T-helper 1 cell (primary cell): ENCODE data around the gene ABO.
"Not testable (repeated sequence)": the region's sequence is repeated elsewhere in the genome, so short reads cannot be mapped to it uniquely, and the experiment has no call there.

ENCODE experiments used
- DNase-seq, 5 donors: peaks; one replicate each; pipeline ENCODE4 v3.0.0-alpha.2; 2012 to 2020

Gene ABO

DNA sequence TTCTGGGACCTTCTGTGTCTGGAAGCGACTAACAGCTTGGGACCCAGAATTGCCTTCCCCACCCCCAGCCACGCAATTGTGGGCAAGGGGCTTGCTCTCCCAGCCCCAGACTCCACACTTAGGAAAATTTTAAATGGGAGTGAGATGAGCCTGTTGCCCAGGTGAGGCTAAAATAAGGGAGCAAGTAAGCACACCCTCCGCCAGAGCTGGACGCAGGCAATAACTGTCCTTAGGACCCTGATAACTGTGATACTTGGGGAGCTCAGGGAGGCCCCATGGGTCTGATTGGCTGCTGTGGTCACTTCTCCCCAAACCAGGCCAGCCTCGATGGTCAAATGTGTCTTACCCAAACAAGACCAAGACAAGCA lies 13.3 kb downstream of the ABO start:
- no peak for DNase-seq

DNA sequence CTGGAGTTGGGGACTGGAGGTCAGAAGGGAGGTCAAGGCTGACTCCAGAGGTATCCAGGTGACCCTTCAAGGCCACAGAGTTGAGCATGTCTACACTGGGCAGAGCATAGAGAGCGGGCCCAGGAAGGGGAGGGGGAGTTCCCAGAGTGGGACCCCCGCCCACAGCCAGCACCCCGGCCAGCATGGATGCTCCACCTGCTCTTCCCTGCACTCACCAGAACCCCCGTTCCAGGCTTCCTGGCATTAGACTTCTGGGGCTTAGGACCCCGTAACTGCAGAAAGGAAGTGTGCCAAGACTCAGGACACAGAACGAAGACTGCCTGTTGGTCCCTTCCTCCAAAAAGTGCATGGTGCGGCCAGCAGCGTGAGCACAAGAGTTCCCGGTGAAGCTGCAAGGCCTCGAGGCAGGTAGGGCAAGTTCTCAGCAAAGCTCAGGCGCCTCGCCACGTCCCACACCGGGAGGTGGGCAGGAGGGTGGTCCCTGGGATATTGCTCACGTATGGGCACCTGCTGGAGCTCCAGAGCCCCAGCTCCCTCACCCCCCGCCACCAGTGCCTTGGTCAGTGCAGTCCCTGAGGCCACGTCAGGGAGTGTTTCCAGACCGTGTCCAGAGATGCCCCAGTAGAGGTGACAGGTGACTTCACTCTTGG lies 13.8 kb downstream of the ABO start:
- no peak for DNase-seq

DNA sequence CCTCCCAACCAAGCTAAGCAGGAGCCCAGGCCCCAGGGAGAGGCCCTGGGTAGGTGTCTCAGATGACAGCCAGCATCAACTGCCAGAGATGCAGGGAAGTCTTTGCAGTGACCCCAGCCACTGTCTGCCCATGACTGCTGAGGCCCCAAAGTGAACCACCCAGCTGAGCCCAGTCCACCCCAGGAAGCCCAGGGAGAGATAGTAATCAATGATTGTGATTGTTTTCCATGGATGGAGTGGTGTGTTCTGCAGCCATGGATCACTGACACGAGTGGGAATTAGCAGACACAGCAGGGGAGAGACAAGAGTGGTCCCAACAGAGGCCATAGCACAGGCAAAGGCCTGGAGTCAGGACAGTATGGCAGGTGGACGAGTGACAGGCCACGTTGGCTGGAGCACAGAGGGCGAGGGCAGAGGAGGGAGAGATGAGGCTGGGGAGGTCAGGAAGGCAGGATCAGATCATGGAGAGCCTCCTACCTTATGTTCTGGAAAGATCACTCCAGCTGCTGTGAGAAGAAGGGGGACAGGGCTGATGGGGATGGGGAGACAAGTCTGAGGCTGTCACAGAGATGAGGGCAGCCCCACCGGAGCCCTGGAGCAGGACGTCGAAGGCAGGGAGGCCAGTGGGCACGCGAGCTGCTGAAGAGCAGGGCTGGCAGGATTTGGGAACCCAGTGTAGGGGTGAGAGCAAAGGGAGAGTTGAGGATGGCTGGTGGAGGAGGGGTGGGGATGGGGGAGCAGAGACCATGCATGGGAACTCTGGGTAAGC lies 14.5 kb downstream of the ABO start:
- DNase-seq = no peak

DNA sequence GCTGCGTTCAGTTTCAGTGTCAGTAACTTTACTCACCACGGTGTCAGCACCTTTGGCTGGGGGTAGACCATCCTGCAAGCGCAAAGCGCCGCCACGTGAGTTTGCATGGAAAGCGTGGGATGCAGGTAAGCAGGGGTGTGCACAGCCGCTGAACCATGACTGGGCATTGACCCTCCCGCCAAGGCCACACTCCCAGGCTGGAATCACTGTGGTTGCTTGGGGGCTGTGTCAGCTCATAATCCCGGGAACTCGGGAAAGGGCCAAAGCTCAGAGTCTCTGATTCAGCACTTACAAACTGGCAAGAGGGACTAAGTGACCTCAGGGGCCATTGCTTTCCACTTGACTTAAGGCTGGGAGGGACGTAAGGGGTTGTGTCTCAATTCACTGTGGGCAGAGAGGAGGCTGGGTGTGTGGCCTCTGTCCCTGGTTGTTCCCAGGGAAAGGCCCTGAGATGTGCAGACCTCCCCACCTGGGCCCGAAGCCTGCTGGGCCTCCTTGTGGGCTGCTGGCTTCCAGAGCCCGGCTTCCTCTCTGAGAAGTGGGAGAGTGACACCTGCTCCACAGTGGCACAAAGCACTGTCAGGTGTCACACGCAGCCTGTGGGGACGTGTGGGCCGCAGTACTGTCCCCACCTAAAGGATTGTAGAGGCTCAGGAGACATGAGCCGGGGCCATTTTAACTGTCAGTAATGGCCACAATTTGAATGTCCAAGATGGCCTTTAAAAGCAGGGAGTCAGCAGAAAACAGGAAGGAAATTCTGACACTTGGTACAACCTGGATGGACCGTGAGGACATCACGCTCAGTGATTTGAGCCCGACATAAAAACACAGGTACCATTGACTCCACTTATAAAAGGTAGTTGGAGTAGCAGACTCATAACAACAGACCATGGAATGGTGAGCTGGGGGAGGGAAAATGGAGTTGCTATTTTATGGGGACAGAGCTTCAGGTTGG lies 16.7 kb downstream of the ABO start:
- DNase-seq = no peak

DNA sequence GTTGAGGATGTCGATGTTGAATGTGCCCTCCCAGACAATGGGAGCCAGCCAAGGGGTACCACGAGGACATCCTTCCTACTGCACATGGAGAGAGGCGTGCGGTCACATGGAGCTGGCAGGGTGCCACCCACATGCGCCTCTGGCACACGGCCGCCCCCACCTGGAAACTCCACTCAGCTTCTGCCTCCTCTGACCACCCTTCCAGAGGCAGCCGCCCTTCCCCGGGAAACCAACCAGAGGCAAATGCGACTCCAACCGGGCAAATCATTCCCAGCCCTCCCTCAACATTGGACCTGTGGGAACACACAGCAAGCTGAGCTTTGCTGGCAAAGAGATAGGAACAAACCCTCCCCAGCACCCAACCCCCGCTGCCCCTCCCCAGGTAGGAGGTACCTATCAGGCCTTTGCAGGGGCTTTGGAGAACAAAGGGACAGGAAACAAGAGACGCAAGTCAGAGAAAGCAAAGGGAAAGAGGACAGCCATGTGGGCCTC lies 17.5 kb downstream of the ABO start:
- DNase-seq = no peak

DNA sequence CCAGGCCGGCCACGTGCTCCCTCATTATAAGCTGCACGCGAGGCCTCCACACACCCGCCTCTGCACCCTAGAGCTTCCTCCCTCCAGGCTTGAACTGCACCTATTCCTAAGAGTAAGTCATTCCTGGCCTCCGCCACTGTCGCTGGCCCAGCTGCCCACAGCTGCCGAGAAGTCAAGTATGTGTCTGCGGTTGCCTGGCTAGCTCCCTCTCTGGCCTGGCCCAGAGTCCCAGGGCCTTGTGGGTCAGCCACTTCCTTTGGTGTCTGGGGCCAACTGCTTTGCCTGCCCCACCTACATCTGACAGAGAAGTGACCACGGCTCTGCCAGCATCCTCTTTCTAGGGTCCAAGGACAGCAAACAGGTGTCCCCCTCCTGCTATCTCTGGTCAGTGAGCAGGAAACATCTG lies 18.3 kb downstream of the ABO start:
- no peak for DNase-seq

DNA sequence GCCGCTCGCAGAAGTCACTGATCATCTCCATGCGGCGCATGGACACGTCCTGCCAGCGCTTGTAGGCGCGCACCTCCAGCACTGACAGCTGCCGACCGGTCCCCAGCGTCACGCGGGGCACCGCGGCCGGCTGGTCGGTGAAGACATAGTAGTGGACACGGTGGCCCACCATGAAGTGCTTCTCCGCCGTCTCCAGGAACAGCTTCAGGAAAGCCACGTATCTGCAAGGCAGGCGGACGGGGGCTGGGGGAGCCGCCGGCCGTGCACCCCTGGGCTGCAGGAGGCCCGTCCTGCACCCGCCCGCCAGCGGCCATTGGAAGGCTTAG lies 18.9 kb downstream of the ABO start:
- no peak for DNase-seq

DNA sequence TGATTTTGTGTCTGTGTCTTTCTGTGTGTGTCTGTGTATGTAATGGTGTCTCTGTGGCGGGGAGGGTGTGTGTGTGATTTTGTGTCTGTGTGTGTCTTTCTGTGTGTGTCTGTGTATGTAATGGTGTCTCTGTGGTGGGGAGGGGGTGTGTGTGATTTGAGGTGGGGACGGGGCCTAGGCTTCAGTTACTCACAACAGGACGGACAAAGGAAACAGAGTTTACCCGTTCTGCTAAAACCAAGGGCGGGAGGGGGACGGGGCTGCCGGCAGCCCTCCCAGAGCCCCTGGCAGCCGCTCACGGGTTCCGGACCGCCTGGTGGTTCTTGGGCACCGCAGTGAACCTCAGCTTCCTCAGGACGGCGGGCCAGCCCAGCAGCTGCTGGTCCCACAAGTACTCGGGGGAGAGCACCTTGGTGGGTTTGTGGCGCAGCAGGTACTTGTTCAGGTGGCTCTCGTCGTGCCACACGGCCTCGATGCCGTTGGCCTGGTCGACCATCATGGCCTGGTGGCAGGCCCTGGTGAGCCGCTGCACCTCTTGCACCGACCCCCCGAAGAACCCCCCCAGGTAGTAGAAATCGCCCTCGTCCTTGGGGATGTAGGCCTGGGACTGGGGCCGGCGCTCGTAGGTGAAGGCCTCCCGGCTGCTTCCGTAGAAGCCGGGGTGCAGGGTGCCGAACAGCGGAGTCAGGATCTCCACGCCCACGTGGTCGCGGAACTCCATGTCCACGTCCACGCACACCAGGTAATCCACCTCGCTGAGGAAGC lies 19.4 kb downstream of the ABO start:
- no peak for DNase-seq

DNA sequence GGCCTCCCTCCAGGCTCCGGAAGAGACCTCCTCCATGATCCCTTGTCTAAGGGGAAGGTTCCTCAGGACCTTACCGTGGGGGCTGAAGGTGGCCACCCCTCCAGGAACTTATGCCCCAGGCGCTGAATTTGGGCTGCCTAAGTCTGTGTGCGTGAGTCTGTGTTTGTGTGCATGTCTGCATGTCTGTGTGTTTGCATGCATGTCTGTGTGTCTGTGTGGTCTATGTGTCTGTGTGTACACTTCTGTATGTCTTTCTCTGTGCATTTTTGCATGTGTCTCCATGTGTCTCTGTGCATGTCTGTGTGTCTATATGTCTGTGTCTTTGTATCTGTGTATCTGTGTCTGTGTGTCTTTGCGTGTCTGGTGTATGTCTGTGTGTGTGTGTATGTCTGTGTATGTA lies 20.5 kb downstream of the ABO start:
- no peak for DNase-seq

DNA sequence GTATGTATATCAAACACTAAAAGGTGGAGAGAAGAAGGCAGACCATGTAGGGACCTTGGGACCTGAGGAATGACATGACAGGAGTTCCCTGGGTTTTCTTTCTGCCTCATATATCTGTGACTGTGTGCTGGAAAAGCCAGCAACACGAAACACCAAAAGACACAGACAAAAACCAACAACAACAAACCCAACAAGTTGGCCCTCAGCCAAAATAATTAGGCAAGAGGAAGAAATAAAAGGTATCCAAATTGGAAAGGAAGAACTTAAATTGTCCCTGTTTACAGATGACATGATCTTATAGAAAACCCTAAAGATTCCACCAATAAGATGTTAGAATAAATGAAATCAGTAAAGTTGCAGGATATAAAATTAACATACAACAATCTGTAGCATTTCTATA lies 21.7 kb downstream of the ABO start:
- DNase-seq = no peak

DNA sequence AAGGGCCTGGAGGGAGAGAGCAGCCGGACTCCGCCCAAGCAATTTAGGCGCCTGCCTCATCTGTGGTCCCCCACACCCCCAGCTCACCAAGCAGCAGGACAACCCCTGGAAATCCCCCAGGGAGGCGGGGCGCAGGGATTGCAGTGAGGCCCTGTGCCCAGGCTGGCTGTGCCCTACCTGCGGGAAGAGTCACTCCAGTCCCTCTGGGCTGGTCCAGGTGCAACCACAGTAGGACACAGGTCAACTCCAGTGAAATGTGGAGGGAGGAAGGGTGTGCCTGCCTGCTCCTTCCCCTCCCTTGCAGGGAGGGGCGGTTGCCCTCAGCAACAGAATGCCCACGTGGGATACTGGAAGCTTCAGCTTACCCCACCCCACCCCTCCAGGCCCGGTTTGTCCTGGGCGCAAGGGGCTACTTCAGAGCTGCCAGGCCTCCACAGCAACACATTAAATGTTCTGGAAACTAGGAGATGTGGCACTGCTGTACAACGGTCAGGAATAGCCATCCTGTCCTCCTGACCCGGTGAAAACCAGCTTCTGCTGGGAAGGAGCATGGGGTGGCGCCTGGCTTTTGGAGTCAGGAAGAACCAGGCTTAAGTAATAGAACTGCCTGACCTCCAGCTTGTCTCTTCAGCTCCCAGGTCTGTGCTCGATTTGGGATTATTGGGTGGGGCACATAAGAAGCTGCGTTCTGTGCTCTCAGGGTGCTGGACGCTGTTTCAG lies 22.5 kb downstream of the ABO start:
- DNase-seq = no peak

DNA sequence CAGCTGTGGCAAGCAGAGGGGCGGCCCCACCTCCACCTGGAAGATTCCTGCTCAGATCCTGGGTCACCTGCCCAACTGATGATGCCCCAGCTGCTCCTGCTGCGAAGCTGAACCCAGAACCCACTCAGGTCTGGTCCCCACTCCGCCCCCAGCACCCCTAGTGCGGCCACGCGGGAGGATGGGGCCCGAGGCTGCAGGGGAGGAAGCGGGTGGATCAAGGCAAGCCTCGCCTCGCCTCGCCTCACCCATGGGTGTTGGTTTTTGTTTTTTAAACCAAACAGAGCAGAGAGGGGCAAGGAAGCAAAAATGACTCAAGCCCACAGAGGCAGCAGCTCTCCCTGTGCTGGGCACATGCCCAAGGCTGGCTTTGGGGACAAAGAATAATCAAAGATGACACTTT lies 23.2 kb downstream of the ABO start:
- no peak for DNase-seq

DNA sequence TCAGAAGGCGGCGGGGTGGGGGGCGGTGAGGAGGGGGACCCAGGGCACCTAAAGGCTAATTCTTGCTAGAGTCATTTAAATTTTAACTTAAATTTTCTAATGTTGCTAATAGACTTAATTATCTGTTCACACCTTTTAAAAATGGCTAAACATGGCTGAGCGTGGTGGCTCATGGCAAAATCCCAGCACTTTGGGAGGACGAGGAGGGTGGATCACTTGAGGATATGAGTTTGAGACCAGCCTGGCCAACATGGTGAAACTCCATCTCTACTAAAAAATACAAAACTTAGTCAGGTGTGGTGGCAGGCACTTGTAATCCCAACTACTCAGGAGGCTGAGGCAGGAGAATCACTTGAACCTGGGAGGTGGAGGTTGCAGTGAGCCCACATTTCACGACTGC lies 23.8 kb downstream of the ABO start:
- not testable (repeated sequence) for DNase-seq

DNA sequence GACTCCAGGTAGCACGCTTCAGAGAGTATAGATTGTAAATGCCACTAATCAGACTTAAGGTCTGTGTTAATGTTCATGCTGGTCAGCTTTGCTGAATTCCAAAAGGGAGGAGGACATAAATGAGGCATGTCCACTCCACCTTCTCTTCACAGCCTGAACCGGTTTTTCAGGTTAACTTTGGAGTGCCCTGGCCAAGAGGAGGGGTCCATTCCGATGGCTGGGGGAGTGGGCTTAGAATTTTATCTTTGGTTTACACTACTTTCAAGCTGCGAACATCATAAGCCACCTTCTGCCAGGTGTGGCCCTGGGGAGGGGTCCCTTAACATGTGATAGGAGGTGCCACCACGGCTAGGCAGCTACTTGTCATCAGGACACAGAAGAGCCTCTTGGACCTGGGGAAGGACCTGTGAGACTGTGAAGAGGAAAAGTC lies 24.2 kb downstream of the ABO start:
- DNase-seq = no peak

DNA sequence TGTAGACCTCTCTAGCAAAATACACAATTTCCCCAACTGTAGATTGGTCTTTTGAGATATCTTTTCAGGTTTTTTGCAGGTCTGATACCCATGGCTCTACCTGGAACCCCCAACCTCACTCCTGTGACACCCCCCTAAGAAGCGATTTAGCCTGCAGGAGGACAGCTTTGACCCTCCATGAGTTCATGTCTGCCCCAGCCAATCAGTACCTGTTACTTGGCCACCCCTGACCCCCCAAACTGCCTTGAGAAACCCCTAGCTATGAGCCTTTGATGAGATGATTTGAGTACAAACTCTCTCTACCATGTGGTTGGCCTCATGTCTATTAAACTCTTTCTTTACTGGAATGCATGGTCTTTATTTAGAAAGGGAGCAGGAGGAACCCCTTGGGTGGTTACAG lies 25.7 kb downstream of the ABO start:
- no peak for DNase-seq

DNA sequence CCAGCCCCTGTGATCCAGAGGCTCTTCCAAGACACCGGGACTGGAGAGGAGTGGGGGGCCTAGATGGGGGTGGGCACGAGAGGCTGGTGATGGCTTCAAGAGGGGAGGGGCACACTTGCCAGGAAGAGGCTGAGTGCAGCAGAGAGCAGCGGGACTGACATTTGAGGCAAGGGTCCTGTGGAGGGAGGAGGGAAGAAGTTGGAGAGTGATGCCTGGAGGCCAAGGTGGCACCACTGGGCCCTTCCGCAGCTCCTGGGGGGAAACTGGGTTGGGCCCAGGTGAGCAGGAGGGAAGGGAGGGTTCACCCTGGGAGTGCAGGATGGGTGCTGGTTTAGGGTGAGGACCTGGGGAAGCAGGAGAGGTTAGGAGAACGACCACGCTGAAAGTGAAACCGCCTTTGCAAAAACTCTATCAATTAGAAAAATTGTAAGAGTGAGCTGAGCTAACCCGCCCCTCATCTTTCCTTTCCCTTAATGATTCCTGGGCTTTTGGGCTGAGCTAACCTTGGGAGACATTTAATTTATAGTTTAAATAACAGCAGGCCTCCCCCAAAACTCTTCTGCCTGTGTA lies 26.2 kb downstream of the ABO start:
- DNase-seq = no peak

DNA sequence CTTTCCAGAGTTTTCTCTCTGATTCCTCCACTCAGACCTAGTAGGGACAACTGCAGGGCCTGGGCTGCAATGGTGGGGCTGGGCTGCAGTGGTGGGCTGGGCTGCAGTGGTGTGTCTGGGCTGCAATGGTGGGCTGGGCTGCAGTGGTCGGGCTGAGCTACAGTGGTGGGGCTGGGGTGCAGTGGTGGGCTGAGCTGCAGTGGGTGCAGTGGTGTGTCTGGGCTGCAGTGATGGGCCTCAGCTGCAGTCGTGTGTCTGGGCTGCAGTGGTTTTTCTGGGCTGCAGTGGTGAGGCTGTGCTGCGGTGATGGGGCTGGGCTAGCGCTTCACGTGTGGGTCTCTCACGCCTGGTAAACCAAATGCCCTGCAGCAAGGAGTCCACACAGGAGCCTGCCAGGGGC lies 27.4 kb downstream of the ABO start:
- DNase-seq = no peak

DNA sequence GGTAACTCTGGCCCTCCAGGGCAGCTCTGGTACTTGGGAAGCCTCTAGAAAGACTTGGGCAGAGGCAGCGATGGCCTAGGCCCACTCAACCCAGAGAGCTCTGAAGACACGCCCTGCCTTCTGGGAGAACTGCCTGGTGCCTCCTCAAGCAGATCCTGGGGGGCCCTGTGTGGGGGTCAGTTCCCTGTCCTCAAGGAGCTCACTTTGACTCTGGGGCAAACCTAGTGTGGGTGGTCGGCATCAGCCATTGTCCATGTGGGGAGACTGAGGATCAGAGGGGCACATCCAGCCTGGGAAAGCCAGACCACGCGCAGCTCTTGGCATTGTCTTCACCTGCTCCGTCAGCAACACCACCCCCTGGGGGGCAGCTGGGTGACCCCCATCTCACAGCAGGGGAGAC lies 28.0 kb downstream of the ABO start:
- DNase-seq = no peak

DNA sequence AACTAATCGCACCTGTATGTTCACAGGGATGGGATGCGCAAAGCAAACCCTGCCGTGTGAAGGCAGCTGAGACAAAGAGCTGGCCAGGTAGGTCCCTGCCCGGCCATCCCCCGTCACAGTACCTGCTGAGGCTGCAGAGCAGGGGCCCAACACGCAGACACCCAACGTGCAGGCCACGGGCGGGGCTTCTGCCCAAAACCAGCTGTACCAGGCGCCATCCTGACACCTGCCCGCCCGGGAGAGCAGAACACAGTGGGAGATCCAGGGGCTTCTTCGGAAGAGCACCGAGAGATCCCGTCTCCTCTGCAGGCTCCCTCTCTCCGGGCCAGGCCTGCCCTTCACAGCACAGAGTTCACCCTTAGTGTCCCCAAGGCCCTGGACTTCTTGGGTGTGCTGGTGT lies 28.4 kb downstream of the ABO start:
- DNase-seq = no peak

DNA sequence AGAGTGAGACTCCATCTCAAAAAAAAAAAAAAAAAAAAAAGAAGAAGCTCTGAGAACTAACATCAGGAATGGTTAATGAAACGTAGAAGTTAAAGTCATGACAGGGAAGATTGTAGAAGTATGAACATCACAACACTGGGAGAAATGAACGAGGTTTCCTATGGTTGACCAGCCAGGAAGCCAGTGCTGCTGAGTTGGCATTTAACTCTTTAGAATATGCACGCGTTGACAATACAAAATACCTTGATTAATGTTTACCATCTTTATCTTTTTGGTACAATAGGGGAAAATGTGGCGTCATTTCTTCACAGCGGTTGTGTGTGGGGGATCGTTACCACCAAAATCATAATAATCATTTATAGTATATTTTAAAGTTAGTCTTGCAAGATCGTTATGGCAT lies 32.0 kb downstream of the ABO start:
- DNase-seq = no peak

DNA sequence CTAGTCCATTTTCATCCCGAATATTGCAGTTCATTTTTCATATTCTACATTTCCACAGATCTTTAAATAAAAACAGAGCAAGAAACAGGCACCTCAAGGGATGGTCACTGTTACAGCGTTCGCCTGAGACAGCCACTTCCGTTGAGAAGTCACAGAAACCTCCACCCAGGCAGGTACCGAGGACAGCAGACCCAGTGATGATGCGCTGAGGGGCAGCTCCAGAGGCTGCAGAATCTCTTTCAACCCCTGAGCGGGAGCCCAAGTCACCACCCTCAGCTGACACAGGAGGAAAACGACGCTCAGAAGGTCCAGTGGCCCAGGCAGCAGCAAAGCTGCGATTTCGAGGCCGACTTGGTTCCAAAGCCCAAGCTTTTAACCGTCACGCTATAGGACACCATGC lies 32.8 kb downstream of the ABO start:
- no peak for DNase-seq
